Neuronal stem cell (in vitro differentiated cells): ENCODE measurements around the gene RNF152.
"Not testable (repeated sequence)": the region's sequence is repeated elsewhere in the genome, so short reads cannot be mapped to it uniquely, and the experiment has no call there.

ENCODE experiments used
- DNase-seq: peaks from one replicate; pipeline ENCODE4 v3.0.0-alpha.2; 2013; ENCODE audit warnings: low spot score
- H2AFZ ChIP-seq: one replicate; pipeline ENCODE4 v1.6.1; 2013; ENCODE audit warnings: mild to moderate bottlenecking, low read length, inconsistent platforms
- H2AK5ac ChIP-seq: 2 replicates; pipeline ENCODE4 v1.6.1; 2013; ENCODE audit warnings: low read depth, mild to moderate bottlenecking, inconsistent platforms, low read length, moderate library complexity, mixed read lengths
- H2BK120ac ChIP-seq: 2 replicates; pipeline ENCODE4 v1.6.1; 2013; ENCODE audit warnings: low read depth, mild to moderate bottlenecking, inconsistent platforms, low read length, moderate library complexity, mixed read lengths
- H2BK12ac ChIP-seq: one replicate; pipeline ENCODE4 v1.6.1; 2013; ENCODE audit warnings: low read length, inconsistent platforms
- H2BK15ac ChIP-seq: 2 replicates; pipeline ENCODE4 v1.6.1; 2013; ENCODE audit warnings: mild to moderate bottlenecking, low read length, inconsistent platforms, mixed read lengths
- H2BK5ac ChIP-seq: one replicate; pipeline ENCODE4 v1.6.1; 2013; ENCODE audit warnings: inconsistent platforms, mild to moderate bottlenecking, low read length, moderate library complexity
- H3K14ac ChIP-seq: one replicate; pipeline ENCODE4 v1.6.1; 2013; ENCODE audit warnings: low read length, inconsistent platforms
- H3K18ac ChIP-seq: 2 replicates; pipeline ENCODE4 v1.6.1; 2013; ENCODE audit warnings: low read length, inconsistent platforms
- H3K23ac ChIP-seq: 2 replicates; pipeline ENCODE4 v1.6.1; 2013; ENCODE audit warnings: low read depth, mild to moderate bottlenecking, mixed read lengths, low read length, inconsistent platforms; ENCODE audit not compliant: poor library complexity
- H3K27ac ChIP-seq: replicated peaks from 3 replicates; pipeline ENCODE4 v1.5.1; 2013; ENCODE audit warnings: low read length, inconsistent platforms
- H3K27me3 ChIP-seq, 3 experiments: 2 replicates each; pipeline ENCODE4 v1.6.1; 2013; ENCODE audit warnings: low read length in 3 of 3, mild to moderate bottlenecking in 2 of 3, inconsistent platforms in 1 of 3, low read depth in 1 of 3, mixed read lengths in 1 of 3, moderate library complexity in 1 of 3; ENCODE audit not compliant: control insufficient read depth in 3 of 3, insufficient read depth in 3 of 3
- H3K36me3 ChIP-seq, 2 donors: replicated peaks in 1 of 2; 2 replicates each; pipeline ENCODE4 v1.6.1; 2013; ENCODE audit warnings: low read length in 2 of 2; ENCODE audit not compliant: control insufficient read depth in 2 of 2, insufficient read depth in 2 of 2
- H3K4ac ChIP-seq: 2 replicates; pipeline ENCODE4 v1.6.1; 2013; ENCODE audit warnings: inconsistent platforms, mild to moderate bottlenecking, low read length, moderate library complexity
- H3K4me1 ChIP-seq, 2 donors: 1 replicate in 1 of 2; 2 replicates in 1 of 2; pipeline ENCODE4 v1.6.1; 2013; ENCODE audit warnings: low read length in 2 of 2, low read depth in 1 of 2; ENCODE audit not compliant: control insufficient read depth in 2 of 2, insufficient read depth in 1 of 2
- H3K4me2 ChIP-seq: one replicate; pipeline ENCODE4 v1.6.1; 2013; ENCODE audit warnings: mild to moderate bottlenecking, low read length, inconsistent platforms; ENCODE audit not compliant: insufficient read depth, poor library complexity, severe bottlenecking
- H3K4me3 ChIP-seq, 2 donors: 2 replicates each; pipeline ENCODE4 v1.5.1; 2013; ENCODE audit warnings: low read length in 2 of 2, mild to moderate bottlenecking in 2 of 2, inconsistent platforms in 1 of 2, moderate library complexity in 1 of 2
- H3K79me1 ChIP-seq: one replicate; pipeline ENCODE4 v1.6.1; 2013; ENCODE audit warnings: low read depth, mild to moderate bottlenecking, inconsistent platforms, low read length, moderate library complexity
- H3K9ac ChIP-seq: one replicate; pipeline ENCODE4 v1.6.1; 2013; ENCODE audit warnings: mild to moderate bottlenecking, low read depth, low read length, inconsistent platforms; ENCODE audit not compliant: poor library complexity
- H3K9me3 ChIP-seq, 2 donors: replicated peaks in 1 of 2; 2 replicates each; pipeline versions ENCODE3 to v1.6.1; 2013; ENCODE audit warnings: low read length in 2 of 2, mild to moderate bottlenecking in 2 of 2, inconsistent platforms in 1 of 2, low read depth in 1 of 2, mixed read lengths in 1 of 2, moderate library complexity in 1 of 2; ENCODE audit not compliant: control insufficient read depth in 2 of 2, insufficient read depth in 1 of 2
- H4K8ac ChIP-seq: one replicate; pipeline ENCODE4 v1.6.1; 2013; ENCODE audit warnings: low read depth, mild to moderate bottlenecking, inconsistent platforms, low read length, moderate library complexity
- H4K91ac ChIP-seq: one replicate; pipeline ENCODE4 v1.6.1; 2013; ENCODE audit warnings: low read length, low read depth, mild to moderate bottlenecking, inconsistent platforms; ENCODE audit not compliant: poor library complexity
- WGBS, 2 donors: extraction: QIAGEN DNeasy Blood & Tissue Kit; methylation state at CpG; one replicate each; pipeline ENCODE4 v1.1.7; 2013; ENCODE audit warnings: missing lambda C conversion rate in 2 of 2, mixed read lengths in 1 of 2; ENCODE audit not compliant: insufficient read length in 2 of 2, insufficient replicate concordance in 1 of 2; ENCODE audit errors: extremely low coverage in 2 of 2; 5-methylcytosine and 5-hydroxymethylcytosine counted together

The RNF152 gene

DNA sequence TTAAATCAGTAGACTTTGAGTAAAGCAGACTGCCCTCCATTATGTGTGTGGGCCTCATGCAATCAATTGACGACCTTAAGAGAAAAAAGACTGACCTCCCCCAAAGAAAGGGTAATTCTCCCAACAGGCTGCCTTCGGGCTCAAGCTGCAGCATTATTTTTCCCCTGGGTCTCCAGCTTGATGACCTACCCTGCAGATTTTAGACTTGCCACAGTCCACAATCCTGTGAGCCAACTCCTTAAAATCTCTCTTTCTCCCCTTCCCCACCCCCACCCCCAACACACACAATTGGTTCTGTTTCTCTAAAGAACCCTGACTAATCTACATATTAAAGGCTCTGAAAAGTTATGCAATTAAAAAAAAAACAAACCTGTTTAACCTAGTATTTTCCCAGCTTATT lies 89.4 kb downstream of the RNF152 start:
- Histone ChIP-seq H3K27ac (no peak overlapping the region), H4K8ac (no peak overlapping the region), H3K23ac (no peak overlapping the region), H3K27me3 (no peaks in the 10 kb centered on the region), H2AK5ac (no peak overlapping the region), H4K91ac (no peak overlapping the region), H3K14ac (no peak overlapping the region), H3K4me3 (no peak overlapping the region), H2BK12ac (no peak overlapping the region), H3K79me1 (no peaks in the 10 kb centered on the region), H2AFZ (no peak overlapping the region), H3K4me2 (no peak overlapping the region), H2BK5ac (no peak overlapping the region), H3K9ac (no peak overlapping the region), H3K4ac (no peak overlapping the region), H2BK120ac (no peak overlapping the region), H3K9me3 (peaks cover 0 to 3% of the 10 kb centered on the region in 2 donors), H2BK15ac (no peak overlapping the region), H3K4me1 (peaks cover 5 to 8% of the 10 kb centered on the region in 2 donors), H3K36me3 (no peaks in the 10 kb centered on the region), H3K18ac (no peak overlapping the region)
- DNase-seq: no peak
- WGBS, 2 donors: no CpG with 5 or more reads among the region's 2 CpGs

GRCh38 chr18:61797696-61798590 lies 94.9 kb downstream of the RNF152 start:
- H2BK120ac ChIP-seq: no peak overlapping the region
- no peak overlapping the region for H2AK5ac ChIP-seq
- H3K14ac ChIP-seq: no peak overlapping the region
- no peak overlapping the region for H2AFZ ChIP-seq
- no peak overlapping the region for H3K4ac ChIP-seq
- H2BK15ac ChIP-seq: no peak overlapping the region
- H3K4me1 ChIP-seq: peaks cover 0 to 2% of the 10 kb centered on the region in 2 donors
- H3K79me1 ChIP-seq: no peaks in the 10 kb centered on the region
- no CpG with 5 or more reads among the region's 6 CpGs for WGBS, 2 donors
- H3K9me3 ChIP-seq: no peaks in the 10 kb centered on the region
- no peak overlapping the region for H4K8ac ChIP-seq
- no peak overlapping the region for H3K23ac ChIP-seq
- H4K91ac ChIP-seq: no peak overlapping the region
- H3K18ac ChIP-seq: no peak overlapping the region
- no peak overlapping the region for H3K27ac ChIP-seq
- no peaks in the 10 kb centered on the region for H3K36me3 ChIP-seq
- no peaks in the 10 kb centered on the region for H3K27me3 ChIP-seq
- H3K4me2 ChIP-seq: no peak overlapping the region
- DNase-seq: no peak
- H2BK12ac ChIP-seq: no peak overlapping the region
- H3K4me3 ChIP-seq: no peak overlapping the region
- no peak overlapping the region for H2BK5ac ChIP-seq
- no peak overlapping the region for H3K9ac ChIP-seq

GRCh38 chr18:61791031-61791430 lies 101.8 kb downstream of the RNF152 start:
- DNase-seq: no peak
- H3K27me3 ChIP-seq: no peaks in the 10 kb centered on the region
- no peak overlapping the region for H3K4ac ChIP-seq
- H3K4me3 ChIP-seq: no peak overlapping the region
- H4K91ac ChIP-seq: no peak overlapping the region
- no peak overlapping the region for H2BK120ac ChIP-seq
- no peak overlapping the region for H3K9ac ChIP-seq
- H3K4me2 ChIP-seq: no peak overlapping the region
- H2AK5ac ChIP-seq: no peak overlapping the region
- no peak overlapping the region for H4K8ac ChIP-seq
- peaks cover 0 to 6% of the 10 kb centered on the region in 2 donors for H3K9me3 ChIP-seq
- H3K18ac ChIP-seq: no peak overlapping the region
- no peak overlapping the region for H3K23ac ChIP-seq
- no peak overlapping the region for H3K14ac ChIP-seq
- no peak overlapping the region for H2AFZ ChIP-seq
- H3K36me3 ChIP-seq: no peaks in the 10 kb centered on the region
- peaks cover 1 to 4% of the 10 kb centered on the region in 2 donors for H3K4me1 ChIP-seq
- H3K79me1 ChIP-seq: no peaks in the 10 kb centered on the region
- no CpG with 5 or more reads among the region's 3 CpGs for WGBS, 2 donors
- H2BK15ac ChIP-seq: no peak overlapping the region
- H2BK5ac ChIP-seq: no peak overlapping the region
- H3K27ac ChIP-seq: no peak overlapping the region
- H2BK12ac ChIP-seq: no peak overlapping the region

GRCh38 chr18:61787011-61787670 lies 105.7 kb downstream of the RNF152 start:
- no CpG with 5 or more reads among the region's 1 CpG for WGBS, 2 donors

More at GRCh38 chr18:61787011-61787670, 105.7 kb downstream of the RNF152 start:
- H3K4me2 ChIP-seq, H4K91ac ChIP-seq, H3K18ac ChIP-seq, H2BK5ac ChIP-seq, H3K4me1 ChIP-seq, H2AK5ac ChIP-seq, H2AFZ ChIP-seq, H3K14ac ChIP-seq, H3K27me3 ChIP-seq, H3K4me3 ChIP-seq, H3K23ac ChIP-seq, H3K27ac ChIP-seq, H3K9ac ChIP-seq, H3K79me1 ChIP-seq, H3K36me3 ChIP-seq, DNase-seq, H2BK120ac ChIP-seq, H2BK15ac ChIP-seq, H2BK12ac ChIP-seq, H3K9me3 ChIP-seq, H4K8ac ChIP-seq, H3K4ac ChIP-seq: not testable (repeated sequence)
